GM19193 (cell line): ENCODE results near the gene TMEM86A.

Experiments used
- POLR2A ChIP-seq: IDR thresholded peaks from 4 replicates; pipeline ENCODE4 v1.6.1; 2011; ENCODE audit not compliant: insufficient read depth, insufficient read length; ENCODE audit errors: extremely low read depth

TMEM86A gene

DNA sequence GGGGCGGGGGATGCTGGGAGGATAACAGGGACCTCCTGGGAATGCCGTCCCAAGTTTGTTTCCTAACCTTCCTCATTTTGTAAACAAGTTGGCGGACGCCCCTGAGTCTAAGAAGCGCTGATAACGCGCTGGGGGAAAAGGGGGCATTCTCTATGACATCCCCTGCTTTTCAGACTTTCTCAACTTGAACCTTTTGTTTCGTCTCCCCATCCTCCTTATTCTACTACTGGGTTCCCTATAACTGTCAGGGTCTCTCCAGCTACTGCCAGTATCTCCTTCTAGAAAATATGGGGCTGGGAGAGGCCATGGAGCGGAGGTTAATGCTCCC lies 654 bp downstream of the TMEM86A start:
- TF ChIP-seq POLR2A, result no peak

DNA sequence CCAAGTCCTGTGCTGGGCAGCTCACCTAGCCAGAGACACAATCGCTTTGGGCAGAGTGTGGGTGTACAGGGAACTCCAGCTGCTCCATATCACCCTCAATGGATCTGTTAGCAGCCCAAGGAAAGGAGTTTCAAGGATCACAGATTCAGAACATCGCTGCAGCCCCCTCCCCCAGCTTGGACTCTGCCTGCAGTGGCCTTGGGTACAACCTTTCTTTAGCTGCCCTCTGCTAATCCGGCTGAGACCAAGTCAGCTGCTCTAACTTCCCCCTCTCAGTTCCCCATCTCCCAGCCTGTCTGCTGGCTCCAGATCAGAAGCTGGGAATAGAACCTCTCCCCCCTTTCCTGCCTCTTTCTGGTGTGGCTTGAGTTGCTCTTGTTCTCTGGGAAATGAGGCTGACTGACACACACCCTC lies 1.3 kb downstream of the TMEM86A start:
- TF ChIP-seq POLR2A, result no peak

- no peak for TF ChIP-seq POLR2A
Observed at GRCh38 chr11:18700375-18700774, 1.8 kb downstream of the TMEM86A start.

DNA sequence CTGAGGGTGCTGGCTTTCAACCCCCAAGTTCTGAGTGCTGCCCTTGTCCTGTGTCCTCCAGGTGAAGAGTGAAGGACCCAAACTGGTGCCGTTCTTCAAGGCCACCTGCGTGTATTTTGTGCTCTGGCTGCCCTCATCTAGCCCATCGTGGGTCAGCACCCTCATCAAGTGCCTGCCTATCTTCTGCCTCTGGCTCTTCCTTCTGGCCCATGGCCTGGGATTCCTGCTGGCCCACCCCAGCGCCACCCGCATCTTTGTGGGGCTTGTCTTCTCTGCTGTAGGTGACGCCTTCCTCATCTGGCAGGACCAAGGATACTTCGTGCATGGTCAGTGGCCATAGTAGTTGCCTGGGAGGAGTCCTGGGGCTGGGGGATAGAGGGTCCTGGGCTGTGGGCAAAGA lies 2.3 kb downstream of the TMEM86A start:
- TF ChIP-seq POLR2A, result no peak

GRCh38 chr11:18701614-18702216 lies 3.1 kb downstream of the TMEM86A start:
- TF ChIP-seq POLR2A, result no peak

GRCh38 chr11:18703001-18703763 lies 4.6 kb downstream of the TMEM86A start:
- TF ChIP-seq POLR2A, result no peak

DNA sequence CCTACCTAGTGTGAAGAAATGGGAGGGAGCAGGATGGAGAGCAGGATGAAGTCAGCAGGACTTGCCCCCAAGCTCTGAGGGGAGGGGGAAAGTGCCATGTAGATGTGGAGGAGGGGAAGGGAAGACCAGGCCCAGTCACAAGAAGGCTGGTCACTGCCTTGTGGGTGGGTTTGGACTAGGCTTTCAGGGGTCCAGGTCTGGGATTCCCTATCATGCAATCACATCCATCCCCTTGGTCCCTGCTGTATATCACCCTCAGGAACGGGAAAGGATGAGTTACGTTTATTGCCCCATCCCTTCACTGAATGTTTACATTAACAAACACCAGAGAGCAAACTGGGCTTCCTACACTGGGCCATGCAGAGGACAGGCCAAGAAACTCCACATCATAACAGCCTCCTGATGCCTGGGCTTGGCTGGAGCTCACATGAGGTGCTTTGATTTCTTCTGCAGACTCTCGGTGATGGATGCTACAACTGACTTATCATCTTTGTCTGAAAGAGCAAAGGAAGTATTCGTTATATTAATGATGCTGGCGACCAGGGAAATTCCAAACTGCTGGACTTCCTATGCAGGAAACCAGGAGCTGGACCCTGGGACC lies 5.6 kb downstream of the TMEM86A start:
- no peak for TF ChIP-seq POLR2A

GRCh38 chr11:18704698-18705097 lies 6.1 kb downstream of the TMEM86A start:
- no peak for TF ChIP-seq POLR2A

GRCh38 chr11:18705651-18706281 lies 7.2 kb downstream of the TMEM86A start:
- no peak for TF ChIP-seq POLR2A

GRCh38 chr11:18706330-18707243 lies 8.0 kb downstream of the TMEM86A start:
- TF ChIP-seq POLR2A, result no peak

DNA sequence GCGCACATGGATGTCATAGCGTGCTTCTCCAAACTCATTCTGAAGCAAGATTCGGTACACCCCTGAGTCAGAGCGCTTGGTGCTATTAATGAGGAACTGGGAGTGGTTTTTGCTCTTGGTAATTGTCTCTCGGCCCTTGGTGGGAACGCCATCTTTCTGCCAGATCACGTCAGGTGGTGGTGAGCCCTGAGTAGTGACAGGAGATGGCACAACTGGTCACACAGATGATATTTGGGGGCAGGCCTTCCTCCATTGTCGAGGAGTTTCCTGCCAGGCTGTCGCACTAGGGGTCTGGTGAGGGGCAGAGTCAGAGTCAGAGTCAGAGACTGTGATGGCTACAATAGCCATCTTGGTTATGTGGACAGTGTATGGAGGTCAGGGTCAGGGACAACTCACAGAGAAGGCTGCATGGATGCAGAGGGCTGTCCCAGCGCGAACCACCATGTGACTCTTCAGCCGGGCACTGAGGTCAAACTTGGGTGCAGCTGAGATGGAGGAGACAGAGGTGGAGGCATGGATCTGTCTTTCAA lies 9.3 kb downstream of the TMEM86A start:
- no peak for TF ChIP-seq POLR2A

DNA sequence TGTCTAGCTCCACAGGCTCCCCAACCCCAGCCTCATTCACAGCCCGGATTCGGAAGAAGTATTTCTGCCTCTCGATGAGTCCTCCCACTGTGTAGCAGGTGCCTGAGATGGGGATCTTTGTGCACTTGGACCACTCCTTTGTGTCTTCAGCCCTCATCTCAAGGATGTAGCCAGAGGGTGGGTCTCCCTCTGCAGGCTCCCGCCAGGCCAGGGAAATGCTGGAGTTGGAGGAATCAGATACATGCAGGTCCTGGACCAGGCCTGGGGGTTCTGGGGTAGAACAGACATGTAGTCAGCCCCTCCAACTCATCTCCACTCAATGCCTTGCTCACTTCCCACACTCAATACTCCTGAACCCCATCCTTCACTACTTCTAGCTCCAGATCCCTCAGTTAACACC lies 10.8 kb downstream of the TMEM86A start:
- TF ChIP-seq POLR2A, result no peak

DNA sequence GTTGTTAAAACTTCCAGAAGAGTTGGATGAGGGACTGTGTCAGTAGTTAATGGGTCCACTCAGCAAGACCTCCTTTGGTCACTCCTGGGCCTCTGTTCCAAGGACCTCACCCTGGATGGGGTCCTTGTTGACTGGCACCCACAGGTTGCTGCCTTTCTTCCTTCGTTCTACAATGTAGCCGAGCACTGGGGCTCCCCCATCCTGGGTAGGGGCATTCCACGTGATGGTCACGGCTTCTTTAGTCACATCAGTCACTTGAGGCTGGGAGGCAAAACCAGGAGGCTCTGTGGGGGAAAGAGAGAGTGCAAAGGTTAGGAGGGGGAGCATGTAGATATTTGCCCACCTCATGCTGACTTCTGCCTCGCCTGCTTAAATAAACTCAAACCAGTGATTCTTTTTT lies 12.0 kb downstream of the TMEM86A start:
- no peak for TF ChIP-seq POLR2A

- TF ChIP-seq POLR2A, result no peak
Observed at GRCh38 chr11:18713646-18714442, 15.3 kb downstream of the TMEM86A start.
